Gastrocnemius medialis (tissue), 4 donors: Measurements from ENCODE around the gene ATG7. TPM values are rescaled to one million over a fixed set of nuclear protein-coding genes. Genes with fewer than 3 reads are reported as not detected.
"Not testable (repeated sequence)": the region's sequence is repeated elsewhere in the genome, so short reads cannot be mapped to it uniquely, and the experiment has no call there.

Experiments used
- ATAC-seq, 2 donors: fragments of 150-250 bp; one replicate each; pipeline ENCODE4 v1.9.1; 2016
- DNase-seq, 2 donors: peaks; one replicate each; pipeline ENCODE4 v3.0.0-alpha.2; 2019
- H3K27ac ChIP-seq, 4 donors: fragments of 200-600 bp; sonication (generic); 1 replicate in 1 of 4; 2 replicates in 3 of 4; pipeline ENCODE4 v1.5.1; 2016 to 2018; ENCODE audit warnings: mild to moderate bottlenecking in 2 of 4, moderate library complexity in 1 of 4
- H3K27me3 ChIP-seq, 3 donors: fragments of 200-600 bp; sonication (generic) in 2 of 3; 1 replicate in 1 of 3; 2 replicates in 2 of 3; pipeline versions ENCODE4 v1.5.1 to v1.6.0; 2016 to 2019; ENCODE audit warnings: mild to moderate bottlenecking in 1 of 3, moderate library complexity in 1 of 3
- H3K36me3 ChIP-seq, 2 donors: fragments of 200-600 bp; sonication (generic) in 1 of 2; one replicate each; pipeline ENCODE4 v1.5.1; 2017 to 2018
- H3K4me1 ChIP-seq, 2 donors: fragments of 200-600 bp; sonication (generic) in 1 of 2; one replicate each; pipeline ENCODE4 v1.5.1; 2016 to 2017; ENCODE audit warnings: mild to moderate bottlenecking in 2 of 2
- H3K4me3 ChIP-seq, 4 donors: fragments of 200-600 bp; sonication (generic) in 3 of 4; 1 replicate in 1 of 4; 2 replicates in 3 of 4; pipeline ENCODE4 v1.5.1; 2016 to 2019; ENCODE audit warnings: mild to moderate bottlenecking in 2 of 4
- H3K9me3 ChIP-seq, 3 donors: fragments of 200-600 bp; sonication (generic) in 2 of 3; 1 replicate in 1 of 3; 2 replicates in 2 of 3; pipeline ENCODE4 v1.5.1; 2016 to 2019
- CTCF ChIP-seq, 5 experiments: fragments of 450-650 bp in 3 of 5; fragments of 200-600 bp in 2 of 5; sonication (generic) in 2 of 5; IDR thresholded peaks in 4 of 5; conservative IDR thresholded peaks in 1 of 5; 1 replicate in 4 of 5; 2 replicates in 1 of 5; pipeline ENCODE4 v1.5.1; 2016 to 2019; ENCODE audit warnings: antibody characterized with exemption in 5 of 5, mild to moderate bottlenecking in 3 of 5, moderate library complexity in 3 of 5
- POLR2A ChIP-seq, 2 donors: fragments of 450-650 bp; IDR thresholded peaks; one replicate each; pipeline ENCODE4 v1.6.1; 2017; ENCODE audit warnings: antibody characterized with exemption in 2 of 2, mild to moderate bottlenecking in 2 of 2, moderate library complexity in 2 of 2
- in situ Hi-C, 4 donors: fragments of 200-750 bp; cut with MboI; loops; one replicate each; pipeline versions ENCODE4 v1.15.0 to v1.8.0; 2017; ENCODE audit warnings: low sequenced_read_pairs in 4 of 4
- intact Hi-C: fragments of 100-400 bp; cut with DNase I; formaldehyde crosslinking; loops from one replicate; pipeline ENCODE4 v1.15.1; 2023; ENCODE audit warnings: low total_unique reads
- total RNA-seq, 4 donors: library from RNA; depleted of rRNA; stranded (reverse); fragments of >200 nt; gene quantifications; one replicate each; pipeline versions ENCODE4 v1.1.0 to v1.2.3, GENCODE V29; 2016

Gene ATG7
- total RNA-seq, 4 donors from 2014 or later, result 13.5 to 29.2 (median 15.0) TPM

- no peak for DNase-seq
- peaks cover 0 to 7% of the 10 kb centered on the region in 2 donors for H3K4me1 ChIP-seq
- no peak for ATAC-seq
- no peaks in the 10 kb centered on the region for H3K9me3 ChIP-seq
- intact Hi-C loops, result no loop called here
- H3K36me3 ChIP-seq, result no peaks in the 10 kb centered on the region
- H3K27me3 ChIP-seq, result no peaks in the 10 kb centered on the region
- no peak overlapping the region for H3K27ac ChIP-seq
- H3K4me3 ChIP-seq, result no peak overlapping the region
- in situ Hi-C loops, result no loop called here
- TF ChIP-seq POLR2A (IDR thresholded peaks at IDR 0.05) (no peak), CTCF (IDR thresholded peaks at IDR 0.05 in 4 of 5, conservative IDR thresholded peaks at IDR 0.05 in 1 of 5) (no peak)
Observed at GRCh38 chr3:11495948-11496557, 223.9 kb downstream of the ATG7 start.

- Histone ChIP-seq H3K27me3 (no peaks in the 10 kb centered on the region), H3K27ac (no peak overlapping the region), H3K4me3 (no peak overlapping the region), H3K36me3 (no peaks in the 10 kb centered on the region), H3K9me3 (no peaks in the 10 kb centered on the region), H3K4me1 (peaks cover 0 to 7% of the 10 kb centered on the region in 2 donors)
- intact Hi-C loops, result no loop called here
- in situ Hi-C loops, result no loop called here
- DNase-seq (no peak), ATAC-seq (no peak)
- TF ChIP-seq POLR2A (IDR thresholded peaks at IDR 0.05) (no peak), CTCF (IDR thresholded peaks at IDR 0.05 in 4 of 5, conservative IDR thresholded peaks at IDR 0.05 in 1 of 5) (no peak)
Observed at GRCh38 chr3:11498177-11498576, 226.0 kb downstream of the ATG7 start.

GRCh38 chr3:11498646-11499045 is 226.4 kb downstream of the ATG7 start:
- no peaks in the 10 kb centered on the region for H3K36me3 ChIP-seq
- H3K9me3 ChIP-seq, result no peaks in the 10 kb centered on the region
- no peaks in the 10 kb centered on the region for H3K27me3 ChIP-seq
- intact Hi-C loops (no loop called here), in situ Hi-C loops (no loop called here)
- peaks cover 0 to 7% of the 10 kb centered on the region in 2 donors for H3K4me1 ChIP-seq
- no peak for ATAC-seq
- TF ChIP-seq CTCF (IDR thresholded peaks at IDR 0.05 in 4 of 5, conservative IDR thresholded peaks at IDR 0.05 in 1 of 5), result no peak
- TF ChIP-seq POLR2A (IDR thresholded peaks at IDR 0.05), result no peak
- no peak for DNase-seq
- no peak overlapping the region for H3K27ac ChIP-seq
- no peak overlapping the region for H3K4me3 ChIP-seq

DNA sequence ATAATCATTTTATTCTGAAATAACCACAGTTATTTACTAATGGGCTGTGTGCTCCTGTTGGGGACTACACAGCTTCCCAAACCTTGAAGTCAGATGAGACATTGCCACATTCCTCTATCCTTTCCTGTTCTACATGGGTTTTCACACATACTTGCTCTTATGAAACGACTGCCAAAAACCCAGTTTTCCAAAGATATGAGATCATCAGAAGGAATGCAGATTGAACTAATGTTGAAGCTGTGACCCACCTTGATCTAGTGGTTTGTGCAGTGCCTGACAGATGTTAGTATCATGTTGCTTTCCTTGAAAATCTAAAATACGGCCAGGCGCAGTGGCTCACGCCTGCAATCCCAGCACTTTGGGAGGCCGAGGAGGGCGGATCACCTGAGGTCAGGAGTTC is 226.9 kb downstream of the ATG7 start:
- no peak for TF ChIP-seq POLR2A (IDR thresholded peaks at IDR 0.05)
- TF ChIP-seq CTCF (IDR thresholded peaks at IDR 0.05 in 4 of 5, conservative IDR thresholded peaks at IDR 0.05 in 1 of 5), result no peak
- intact Hi-C loops, result no loop called here
- no peak for DNase-seq
- Histone ChIP-seq H3K27me3 (no peaks in the 10 kb centered on the region), H3K27ac (no peak overlapping the region), H3K4me3 (no peak overlapping the region), H3K9me3 (no peaks in the 10 kb centered on the region), H3K36me3 (no peaks in the 10 kb centered on the region), H3K4me1 (peaks cover 0 to 7% of the 10 kb centered on the region in 2 donors)
- peak; percentile 45 to 73 for ATAC-seq
- in situ Hi-C loops, result no loop called here

GRCh38 chr3:11502413-11502812 is 230.2 kb downstream of the ATG7 start:
- H3K4me3 ChIP-seq, H3K27me3 ChIP-seq, H3K4me1 ChIP-seq, H3K9me3 ChIP-seq, H3K27ac ChIP-seq, DNase-seq, H3K36me3 ChIP-seq, ATAC-seq, intact Hi-C loops: not testable (repeated sequence)
- in situ Hi-C loops, result loop anchor here in 1 of 4 donors (25.0 kb wide), 1 partner anchor 115 kb away; no protein-coding TSS in a partner anchor
